ENCODE measurements around the gene EXOC6B.

The EXOC6B gene

DNA sequence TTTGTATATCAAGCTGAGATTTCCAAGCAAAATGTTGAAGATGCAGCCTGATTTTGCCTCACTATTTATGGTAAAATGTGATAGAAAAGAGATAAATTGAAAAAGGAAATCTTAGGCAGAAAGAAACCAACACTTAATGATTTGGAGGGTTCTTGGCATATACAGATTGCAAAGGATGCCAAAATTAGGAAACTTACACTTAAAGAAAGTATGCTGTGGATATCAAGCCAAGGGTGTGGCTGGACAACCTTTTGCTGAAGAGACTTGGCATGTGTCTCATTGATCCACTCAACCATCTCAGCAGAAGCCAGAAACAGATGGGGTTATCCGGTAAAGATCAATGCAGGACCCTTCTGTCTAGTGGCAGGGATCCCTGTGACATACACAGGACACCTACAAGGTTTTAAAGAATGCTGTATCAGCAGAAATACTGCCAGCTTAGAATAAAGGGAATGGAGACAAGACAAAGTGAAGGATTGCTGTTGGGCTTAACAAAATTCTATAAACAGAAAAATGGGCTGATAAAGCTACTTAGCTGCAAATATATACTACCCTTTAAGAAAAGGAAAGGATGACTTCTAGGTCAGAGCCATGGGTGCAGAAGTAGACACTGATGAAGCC is 570.9 kb downstream of the EXOC6B start:
- no peak overlapping the region for H3K27ac ChIP-seq
- TF ChIP-seq ZFX (IDR thresholded peaks at IDR 0.05; ENCODE audit: borderline replicate concordance) = no peak
- TF ChIP-seq, protein P1, sequence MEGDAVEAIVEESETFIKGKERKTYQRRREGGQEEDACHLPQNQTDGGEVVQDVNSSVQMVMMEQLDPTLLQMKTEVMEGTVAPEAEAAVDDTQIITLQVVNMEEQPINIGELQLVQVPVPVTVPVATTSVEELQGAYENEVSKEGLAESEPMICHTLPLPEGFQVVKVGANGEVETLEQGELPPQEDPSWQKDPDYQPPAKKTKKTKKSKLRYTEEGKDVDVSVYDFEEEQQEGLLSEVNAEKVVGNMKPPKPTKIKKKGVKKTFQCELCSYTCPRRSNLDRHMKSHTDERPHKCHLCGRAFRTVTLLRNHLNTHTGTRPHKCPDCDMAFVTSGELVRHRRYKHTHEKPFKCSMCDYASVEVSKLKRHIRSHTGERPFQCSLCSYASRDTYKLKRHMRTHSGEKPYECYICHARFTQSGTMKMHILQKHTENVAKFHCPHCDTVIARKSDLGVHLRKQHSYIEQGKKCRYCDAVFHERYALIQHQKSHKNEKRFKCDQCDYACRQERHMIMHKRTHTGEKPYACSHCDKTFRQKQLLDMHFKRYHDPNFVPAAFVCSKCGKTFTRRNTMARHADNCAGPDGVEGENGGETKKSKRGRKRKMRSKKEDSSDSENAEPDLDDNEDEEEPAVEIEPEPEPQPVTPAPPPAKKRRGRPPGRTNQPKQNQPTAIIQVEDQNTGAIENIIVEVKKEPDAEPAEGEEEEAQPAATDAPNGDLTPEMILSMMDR (IDR thresholded peaks at IDR 0.05) = no peak

DNA sequence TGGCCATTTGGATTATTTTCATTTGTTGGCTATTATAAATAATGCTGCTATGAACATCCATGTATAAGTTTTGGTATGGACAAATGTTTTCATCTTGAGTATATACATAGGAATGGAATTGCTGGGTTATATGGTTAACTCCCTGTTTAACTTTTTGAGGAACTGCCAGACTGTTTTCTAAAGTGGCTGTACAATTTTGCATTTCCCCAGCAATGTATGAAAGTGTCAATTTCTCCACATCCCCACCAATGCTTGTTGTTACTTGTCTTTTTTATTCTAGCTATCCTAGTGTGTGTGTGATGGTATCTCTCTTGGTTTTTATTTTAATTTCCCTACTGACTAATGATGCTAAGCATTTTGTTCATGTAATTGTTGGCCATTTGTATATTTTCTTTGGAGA is 587.5 kb downstream of the EXOC6B start:
- H3K27ac ChIP-seq = no peak overlapping the region
- TF ChIP-seq, protein P1 (IDR thresholded peaks at IDR 0.05) = no peak
- no peak for TF ChIP-seq ZFX (IDR thresholded peaks at IDR 0.05; ENCODE audit: borderline replicate concordance)

DNA sequence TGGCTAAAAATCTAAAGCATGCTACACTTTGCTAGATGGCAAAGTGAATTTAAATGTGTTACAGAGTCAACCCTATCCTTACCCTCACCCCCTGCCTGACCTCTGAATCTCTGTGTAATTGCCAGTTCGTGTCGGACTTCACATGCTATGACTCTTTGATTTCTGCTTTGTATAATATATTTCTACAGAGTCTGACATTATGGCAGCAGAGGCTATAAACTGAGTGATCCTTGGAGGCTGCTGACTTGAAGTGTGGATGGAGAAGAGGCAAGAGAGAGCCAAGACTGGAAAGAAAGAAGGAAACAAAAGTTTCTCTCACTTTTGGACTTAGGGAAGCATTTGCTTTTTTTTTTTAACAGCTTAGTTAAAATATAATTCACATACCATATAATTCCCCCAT is 588.3 kb downstream of the EXOC6B start:
- no peak overlapping the region for H3K27ac ChIP-seq
- no peak for TF ChIP-seq ZFX (IDR thresholded peaks at IDR 0.05; ENCODE audit: borderline replicate concordance)
- TF ChIP-seq, protein P1 (IDR thresholded peaks at IDR 0.05) = no peak

DNA sequence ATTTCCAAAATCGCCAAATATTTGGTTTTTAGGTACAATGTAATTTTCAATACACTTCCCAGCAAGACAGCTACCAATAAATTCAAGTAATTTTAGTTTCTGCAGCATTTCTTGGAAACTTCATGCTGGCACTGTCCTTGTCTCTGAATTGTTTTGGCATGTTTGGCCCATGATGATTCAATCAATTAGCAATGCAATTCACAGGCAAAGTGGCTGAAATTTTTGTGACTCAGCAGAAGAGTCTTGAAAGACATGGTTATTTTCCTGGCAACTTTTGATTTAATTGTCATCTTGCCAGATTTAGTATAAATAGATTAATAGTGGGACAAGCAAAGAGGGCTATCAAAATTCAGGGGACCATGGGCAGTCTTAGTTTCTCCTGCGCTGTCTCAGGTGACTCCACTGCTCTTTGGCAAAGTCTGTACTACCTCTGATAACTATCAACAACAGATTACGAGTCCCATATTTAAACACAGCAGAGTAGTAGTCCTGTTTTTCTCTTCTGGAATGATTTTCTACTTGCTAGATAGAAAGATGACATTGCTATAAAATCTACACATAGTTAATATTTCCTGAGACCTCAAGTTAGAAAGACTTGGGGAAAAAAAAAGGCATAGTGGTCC is 589.3 kb downstream of the EXOC6B start:
- H3K27ac ChIP-seq = no peak overlapping the region
- TF ChIP-seq, protein P1 (IDR thresholded peaks at IDR 0.05) = no peak
- TF ChIP-seq ZFX (IDR thresholded peaks at IDR 0.05; ENCODE audit: borderline replicate concordance) = no peak

DNA sequence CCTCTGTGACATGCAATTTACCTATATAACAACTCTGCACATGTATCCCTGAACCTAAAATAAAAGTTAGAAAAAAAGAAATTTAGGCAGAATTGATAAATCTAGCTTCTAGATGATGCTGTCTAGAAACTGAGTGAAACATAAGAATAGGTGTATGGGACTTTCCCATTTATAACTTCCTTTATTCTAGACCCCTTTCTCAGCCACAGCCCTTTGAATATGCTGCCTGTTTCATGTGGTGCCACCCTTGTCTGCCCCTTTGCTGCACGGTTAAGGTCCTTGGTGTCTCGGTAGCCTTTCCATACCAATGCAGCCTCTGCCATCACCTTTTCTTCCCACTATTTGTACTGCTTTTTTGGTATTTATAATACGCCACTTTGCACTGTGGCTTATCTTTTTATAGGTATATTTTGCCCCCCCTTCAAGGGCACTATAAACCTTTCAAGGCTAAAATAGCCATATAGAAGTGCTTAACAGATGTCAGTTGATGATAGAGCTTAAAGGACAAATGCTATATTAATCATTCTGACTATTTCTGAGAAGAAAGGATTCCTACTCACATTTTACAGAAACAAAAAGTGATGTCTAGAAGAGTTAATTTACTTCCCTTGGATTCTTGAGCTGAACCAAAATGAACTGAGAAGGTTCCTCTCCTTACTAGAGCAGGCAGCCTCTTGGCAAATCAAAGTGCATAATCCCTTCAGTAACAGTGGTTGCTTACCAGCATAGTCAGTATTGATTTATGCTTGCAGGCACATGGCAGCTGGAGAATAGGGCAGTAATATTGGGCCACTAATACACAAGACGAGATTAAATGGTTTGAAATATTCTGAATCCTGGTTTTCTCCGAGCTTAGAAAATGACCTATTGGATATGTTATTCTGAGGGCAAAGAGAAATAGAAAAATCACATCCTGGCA is 590.1 kb downstream of the EXOC6B start:
- TF ChIP-seq ZFX (IDR thresholded peaks at IDR 0.05; ENCODE audit: borderline replicate concordance) = no peak
- TF ChIP-seq, protein P1 (IDR thresholded peaks at IDR 0.05) = no peak
- H3K27ac ChIP-seq = no peak overlapping the region

DNA sequence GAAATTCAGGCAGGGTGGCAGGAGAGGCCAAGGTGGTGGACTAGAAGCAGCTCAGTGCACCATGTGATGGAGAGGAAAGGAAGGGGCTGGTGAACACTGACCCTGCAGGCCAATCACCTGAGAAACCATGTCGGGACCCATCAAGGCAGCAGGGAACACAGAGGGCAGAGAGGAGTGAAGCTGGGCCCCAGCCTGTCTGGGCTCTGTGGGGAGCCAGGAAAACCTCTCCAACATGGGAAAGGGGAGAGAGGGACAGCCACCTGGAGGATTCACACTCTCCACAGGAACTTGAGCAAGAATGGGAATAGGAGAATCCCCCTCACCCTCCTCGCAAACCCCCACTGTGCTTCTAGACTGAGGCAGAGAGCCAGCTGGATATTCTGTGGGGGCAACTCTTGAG is 592.6 kb downstream of the EXOC6B start:
- H3K27ac ChIP-seq = no peak overlapping the region
- TF ChIP-seq ZFX (IDR thresholded peaks at IDR 0.05; ENCODE audit: borderline replicate concordance) = no peak
- TF ChIP-seq, protein P1 (IDR thresholded peaks at IDR 0.05) = no peak
